ENCODE data around the gene ANXA3. TPM values are rescaled to one million over a fixed set of nuclear protein-coding genes. Genes with fewer than 3 reads are reported as not detected.

Gene ANXA3
- 5.9 and 9.3 TPM in 2 replicates for total RNA-seq

GRCh38 chr4:78551420-78552351 lies at the start of gene ANXA3:
TSS of gene ANXA3 (plus strand) at chr4:78551770. CDS start at chr4:78554474, 2,704 bp downstream.

Other genes with a start within 250 kb of the ANXA3 start
- gene BMP2K, start 224.6 kb downstream of the ANXA3 start, total RNA-seq: 44.8 and 54.1 TPM in 2 replicates